ENCODE measurements around the gene REPS2. TPM values are rescaled to one million over a fixed set of nuclear protein-coding genes. Genes with fewer than 3 reads are reported as not detected.

REPS2 gene
- total RNA-seq, 5 donors from 2014 or later (not counting 1 experiment from before 2014, with no cell fraction given), result 0.38 to 0.70 (median 0.66) TPM

DNA sequence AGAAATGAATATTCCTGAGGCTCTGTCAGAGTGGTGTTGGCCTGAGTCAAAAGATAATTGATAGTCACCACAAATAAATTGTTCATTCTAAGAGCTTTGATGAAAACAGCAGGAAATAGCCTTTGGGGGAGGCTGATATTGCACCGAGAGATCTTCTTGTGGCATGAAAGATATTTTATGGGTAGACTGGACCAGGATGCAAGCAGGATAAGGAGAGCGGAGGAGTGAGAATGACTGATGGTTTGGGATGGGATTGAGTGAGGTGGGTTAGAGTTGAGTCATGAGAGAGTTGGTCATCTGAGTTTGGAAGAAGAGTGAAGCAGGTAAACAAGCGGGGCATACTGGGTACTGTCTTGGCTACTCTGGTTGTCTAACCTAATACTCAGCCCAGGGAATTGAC, 88.7 kb downstream of the REPS2 start:
- Histone ChIP-seq H3K4me1 (ENCODE audit: control insufficient read depth in 1 of 2, extremely low read depth in 1 of 2, insufficient read depth in 2 of 2, low read length in 2 of 2) (no peaks in the 10 kb centered on the region), H3K27me3 (replicated peaks in 1 of 2; ENCODE audit: control insufficient read depth in 2 of 2, extremely low read depth in 1 of 2, insufficient read depth in 2 of 2, low read length in 1 of 2) (no peaks in the 10 kb centered on the region), H3K4me3 (ENCODE audit: control insufficient read depth in 1 of 2, extremely low read depth in 1 of 2, low read length in 1 of 2) (no peak overlapping the region), H3K9me3 (no peaks in the 10 kb centered on the region), H3K27ac (ENCODE audit: low read length) (no peak overlapping the region), H3K36me3 (ENCODE audit: control insufficient read depth in 2 of 2, extremely low read depth in 1 of 2, insufficient read depth in 1 of 2, low read length in 1 of 2) (no peaks in the 10 kb centered on the region)
- POLR2A ChIA-PET, result no interaction called here
- H3K27me3 Mint-ChIP-seq, result peaks cover 0 to 23% of the 10 kb centered on the region in 2 donors
- ATAC-seq (replicated peaks in 1 of 4), result no peak
- DNase-seq, result no peak
- no peak overlapping the region for H3K4me3 Mint-ChIP-seq
- WGBS (ENCODE audit: insufficient coverage), result 50% methylated on average over 1 of the region's 3 CpGs
- H3K9me3 Mint-ChIP-seq, result no peaks in the 10 kb centered on the region
- no peak overlapping the region for H3K27ac Mint-ChIP-seq
- CTCF ChIA-PET, result no interaction called here
- no peaks in the 10 kb centered on the region for H3K36me3 Mint-ChIP-seq
- H3K4me1 Mint-ChIP-seq, result no peaks in the 10 kb centered on the region

- Histone ChIP-seq H3K27me3 (replicated peaks in 1 of 2; ENCODE audit: control insufficient read depth in 2 of 2, extremely low read depth in 1 of 2, insufficient read depth in 2 of 2, low read length in 1 of 2) (no peaks in the 10 kb centered on the region), H3K36me3 (ENCODE audit: control insufficient read depth in 2 of 2, extremely low read depth in 1 of 2, insufficient read depth in 1 of 2, low read length in 1 of 2) (no peaks in the 10 kb centered on the region), H3K27ac (ENCODE audit: low read length) (no peak overlapping the region), H3K4me3 (ENCODE audit: control insufficient read depth in 1 of 2, extremely low read depth in 1 of 2, low read length in 1 of 2) (no peak overlapping the region), H3K4me1 (ENCODE audit: control insufficient read depth in 1 of 2, extremely low read depth in 1 of 2, insufficient read depth in 2 of 2, low read length in 2 of 2) (no peaks in the 10 kb centered on the region), H3K9me3 (no peaks in the 10 kb centered on the region)
- WGBS (ENCODE audit: insufficient coverage), result no CpG with 5 or more reads among the region's 4 CpGs
- Mint-ChIP-seq H3K36me3 (no peaks in the 10 kb centered on the region), H3K27ac (no peak overlapping the region), H3K27me3 (peaks cover 0 to 21% of the 10 kb centered on the region in 2 donors), H3K9me3 (no peaks in the 10 kb centered on the region), H3K4me1 (no peaks in the 10 kb centered on the region), H3K4me3 (no peak overlapping the region)
- ATAC-seq (replicated peaks in 1 of 4) (no peak), DNase-seq (no peak)
- ChIA-PET POLR2A (no interaction called here), CTCF (no interaction called here)
Measured at GRCh38 chrX:17036171-17036961, 89.9 kb downstream of the REPS2 start.

GRCh38 chrX:17038277-17038676, 91.8 kb downstream of the REPS2 start:
- Histone ChIP-seq H3K9me3 (no peaks in the 10 kb centered on the region), H3K36me3 (ENCODE audit: control insufficient read depth in 2 of 2, extremely low read depth in 1 of 2, insufficient read depth in 1 of 2, low read length in 1 of 2) (no peaks in the 10 kb centered on the region), H3K27me3 (replicated peaks in 1 of 2; ENCODE audit: control insufficient read depth in 2 of 2, extremely low read depth in 1 of 2, insufficient read depth in 2 of 2, low read length in 1 of 2) (no peaks in the 10 kb centered on the region), H3K4me1 (ENCODE audit: control insufficient read depth in 1 of 2, extremely low read depth in 1 of 2, insufficient read depth in 2 of 2, low read length in 2 of 2) (no peaks in the 10 kb centered on the region), H3K4me3 (ENCODE audit: control insufficient read depth in 1 of 2, extremely low read depth in 1 of 2, low read length in 1 of 2) (no peak overlapping the region), H3K27ac (ENCODE audit: low read length) (no peak overlapping the region)
- CTCF ChIA-PET, result no interaction called here
- no peak overlapping the region for H3K27ac Mint-ChIP-seq
- WGBS (ENCODE audit: insufficient coverage), result no CpG with 5 or more reads among the region's 3 CpGs
- peaks cover 0 to 18% of the 10 kb centered on the region in 2 donors for H3K27me3 Mint-ChIP-seq
- no peak for DNase-seq
- no peak for ATAC-seq (replicated peaks in 1 of 4)
- H3K4me1 Mint-ChIP-seq, result no peaks in the 10 kb centered on the region
- H3K4me3 Mint-ChIP-seq, result no peak overlapping the region
- no peaks in the 10 kb centered on the region for H3K9me3 Mint-ChIP-seq
- no peaks in the 10 kb centered on the region for H3K36me3 Mint-ChIP-seq
- POLR2A ChIA-PET, result no interaction called here

GRCh38 chrX:17038681-17039161, 92.3 kb downstream of the REPS2 start:
- Histone ChIP-seq H3K4me3 (ENCODE audit: control insufficient read depth in 1 of 2, extremely low read depth in 1 of 2, low read length in 1 of 2) (no peak overlapping the region), H3K4me1 (ENCODE audit: control insufficient read depth in 1 of 2, extremely low read depth in 1 of 2, insufficient read depth in 2 of 2, low read length in 2 of 2) (no peaks in the 10 kb centered on the region), H3K9me3 (no peaks in the 10 kb centered on the region), H3K36me3 (ENCODE audit: control insufficient read depth in 2 of 2, extremely low read depth in 1 of 2, insufficient read depth in 1 of 2, low read length in 1 of 2) (no peaks in the 10 kb centered on the region), H3K27me3 (replicated peaks in 1 of 2; ENCODE audit: control insufficient read depth in 2 of 2, extremely low read depth in 1 of 2, insufficient read depth in 2 of 2, low read length in 1 of 2) (no peaks in the 10 kb centered on the region), H3K27ac (ENCODE audit: low read length) (no peak overlapping the region)
- H3K27me3 Mint-ChIP-seq, result peaks cover 0 to 14% of the 10 kb centered on the region in 2 donors
- no CpG with 5 or more reads among the region's 7 CpGs for WGBS (ENCODE audit: insufficient coverage)
- H3K27ac Mint-ChIP-seq, result no peak overlapping the region
- H3K4me3 Mint-ChIP-seq, result no peak overlapping the region
- H3K4me1 Mint-ChIP-seq, result no peaks in the 10 kb centered on the region
- ChIA-PET POLR2A (no interaction called here), CTCF (no interaction called here)
- ATAC-seq (replicated peaks in 1 of 4) (no peak), DNase-seq (peak in 1 of 35 experiments; percentile 1)
- no peaks in the 10 kb centered on the region for H3K9me3 Mint-ChIP-seq
- H3K36me3 Mint-ChIP-seq, result no peaks in the 10 kb centered on the region

GRCh38 chrX:17039826-17040225, 93.4 kb downstream of the REPS2 start:
- ATAC-seq (replicated peaks in 1 of 4), result no peak
- ChIA-PET CTCF (no interaction called here), POLR2A (no interaction called here)
- Mint-ChIP-seq H3K27ac (no peak overlapping the region), H3K4me1 (no peaks in the 10 kb centered on the region), H3K9me3 (no peaks in the 10 kb centered on the region), H3K4me3 (no peak overlapping the region), H3K27me3 (peaks cover 0 to 15% of the 10 kb centered on the region in 2 donors), H3K36me3 (no peaks in the 10 kb centered on the region)
- no peak overlapping the region for H3K4me3 ChIP-seq (ENCODE audit: control insufficient read depth in 1 of 2, extremely low read depth in 1 of 2, low read length in 1 of 2)
- DNase-seq, result no peak
- H3K36me3 ChIP-seq (ENCODE audit: control insufficient read depth in 2 of 2, extremely low read depth in 1 of 2, insufficient read depth in 1 of 2, low read length in 1 of 2), result no peaks in the 10 kb centered on the region
- H3K9me3 ChIP-seq, result no peaks in the 10 kb centered on the region
- no peak overlapping the region for H3K27ac ChIP-seq (ENCODE audit: low read length)
- 80% methylated on average over 1 of the region's 1 CpG for WGBS (ENCODE audit: insufficient coverage)
- H3K27me3 ChIP-seq (replicated peaks in 1 of 2; ENCODE audit: control insufficient read depth in 2 of 2, extremely low read depth in 1 of 2, insufficient read depth in 2 of 2, low read length in 1 of 2), result no peaks in the 10 kb centered on the region
- H3K4me1 ChIP-seq (ENCODE audit: control insufficient read depth in 1 of 2, extremely low read depth in 1 of 2, insufficient read depth in 2 of 2, low read length in 2 of 2), result no peaks in the 10 kb centered on the region

DNA sequence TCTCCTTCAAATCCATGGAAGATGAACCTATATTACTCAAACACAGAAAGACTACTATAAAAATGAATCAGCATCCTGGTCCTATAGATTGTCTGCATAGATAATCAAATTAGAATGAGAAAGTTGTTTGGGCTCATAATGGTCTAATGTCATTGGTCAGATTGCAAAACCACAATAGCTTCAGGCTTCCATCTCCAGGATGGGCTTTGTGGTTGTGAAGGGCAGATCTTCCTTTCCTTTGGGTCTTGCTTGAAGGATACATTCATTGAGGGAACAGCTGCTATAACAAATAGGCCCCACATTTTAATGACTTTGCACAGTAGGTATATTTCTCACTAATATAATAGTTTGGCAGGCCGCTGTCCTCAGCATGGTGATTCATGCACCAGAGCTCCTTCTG, 94.3 kb downstream of the REPS2 start:
- DNase-seq (no peak), ATAC-seq (replicated peaks in 1 of 4) (no peak)
- ChIA-PET POLR2A (no interaction called here), CTCF (no interaction called here)
- no CpG with 5 or more reads among the region's 1 CpG for WGBS (ENCODE audit: insufficient coverage)
- Histone ChIP-seq H3K9me3 (no peaks in the 10 kb centered on the region), H3K27ac (ENCODE audit: low read length) (no peak overlapping the region), H3K4me1 (ENCODE audit: control insufficient read depth in 1 of 2, extremely low read depth in 1 of 2, insufficient read depth in 2 of 2, low read length in 2 of 2) (no peaks in the 10 kb centered on the region), H3K36me3 (ENCODE audit: control insufficient read depth in 2 of 2, extremely low read depth in 1 of 2, insufficient read depth in 1 of 2, low read length in 1 of 2) (no peaks in the 10 kb centered on the region), H3K27me3 (replicated peaks in 1 of 2; ENCODE audit: control insufficient read depth in 2 of 2, extremely low read depth in 1 of 2, insufficient read depth in 2 of 2, low read length in 1 of 2) (no peaks in the 10 kb centered on the region), H3K4me3 (ENCODE audit: control insufficient read depth in 1 of 2, extremely low read depth in 1 of 2, low read length in 1 of 2) (no peak overlapping the region)
- Mint-ChIP-seq H3K9me3 (no peaks in the 10 kb centered on the region), H3K27ac (no peak overlapping the region), H3K36me3 (no peaks in the 10 kb centered on the region), H3K4me3 (no peak overlapping the region), H3K27me3 (peaks cover 0 to 11% of the 10 kb centered on the region in 2 donors), H3K4me1 (no peaks in the 10 kb centered on the region)
